ENCODE results near the gene DCHS1. TPM values are rescaled to one million over a fixed set of nuclear protein-coding genes. Genes with fewer than 3 reads are reported as not detected.

DCHS1 gene
- total and polyA plus RNA-seq, 9 of the 15 experiments (the other 6 are each of a cell fraction or from before 2014, with no cell fraction given), result 0.04 to 0.49 (median 0.14) TPM; not detected in 2

DNA sequence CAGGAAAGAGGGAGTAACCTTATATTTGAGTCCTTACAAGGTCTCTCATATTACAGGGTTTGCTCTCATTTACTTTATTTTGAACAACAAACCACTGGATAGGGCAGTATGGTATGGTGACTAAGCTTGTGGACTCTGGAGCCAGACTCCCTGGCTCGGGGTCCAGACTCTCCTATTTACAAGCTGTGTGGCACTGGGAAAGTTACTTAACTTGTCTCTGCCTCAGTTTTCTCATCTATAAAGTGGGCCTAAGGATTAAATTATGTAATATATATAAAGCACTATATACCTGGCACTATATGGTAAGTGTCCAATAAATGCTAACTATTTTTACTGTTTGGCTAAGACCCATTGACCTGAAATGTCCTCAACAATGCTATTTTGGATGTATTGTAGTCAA, 1.7 kb upstream of the DCHS1 start (continued):
- no peak for TF ChIP-seq HDAC3 (IDR thresholded peaks at IDR 0.05; ENCODE audit: borderline replicate concordance, partially characterized antibody)
- peak; percentile 60; the same call in 1 of the 2 replicates for TF ChIP-seq ADNP (tag; IDR thresholded peaks at IDR 0.05)
- TF ChIP-seq STAG1 (CRISPR knock-in tag; IDR thresholded peaks at IDR 0.05; ENCODE audit: borderline replicate concordance), result no peak
- TF ChIP-seq NRF1 (conservative IDR thresholded peaks at IDR 0.05 in 1 of 2, IDR thresholded peaks at IDR 0.05 in 1 of 2), result no peak
- TF ChIP-seq ZBTB5 (IDR thresholded peaks at IDR 0.05), result no peak
- peak in 1 of 2 experiments; percentile 67; a peak in 1 of 4 replicates for TF ChIP-seq RCOR1 (IDR thresholded peaks at IDR 0.05; ENCODE audit: borderline replicate concordance in 1 of 2, low read depth in 2 of 2, low read length in 2 of 2)
- peak; percentile 95 for TF ChIP-seq RBM25 (IDR thresholded peaks at IDR 0.05; ENCODE audit: low read depth, low read length, severe bottlenecking)
- TF ChIP-seq ZBTB9 (CRISPR knock-in tag; IDR thresholded peaks at IDR 0.05), result no peak
- TF ChIP-seq, protein P1, sequence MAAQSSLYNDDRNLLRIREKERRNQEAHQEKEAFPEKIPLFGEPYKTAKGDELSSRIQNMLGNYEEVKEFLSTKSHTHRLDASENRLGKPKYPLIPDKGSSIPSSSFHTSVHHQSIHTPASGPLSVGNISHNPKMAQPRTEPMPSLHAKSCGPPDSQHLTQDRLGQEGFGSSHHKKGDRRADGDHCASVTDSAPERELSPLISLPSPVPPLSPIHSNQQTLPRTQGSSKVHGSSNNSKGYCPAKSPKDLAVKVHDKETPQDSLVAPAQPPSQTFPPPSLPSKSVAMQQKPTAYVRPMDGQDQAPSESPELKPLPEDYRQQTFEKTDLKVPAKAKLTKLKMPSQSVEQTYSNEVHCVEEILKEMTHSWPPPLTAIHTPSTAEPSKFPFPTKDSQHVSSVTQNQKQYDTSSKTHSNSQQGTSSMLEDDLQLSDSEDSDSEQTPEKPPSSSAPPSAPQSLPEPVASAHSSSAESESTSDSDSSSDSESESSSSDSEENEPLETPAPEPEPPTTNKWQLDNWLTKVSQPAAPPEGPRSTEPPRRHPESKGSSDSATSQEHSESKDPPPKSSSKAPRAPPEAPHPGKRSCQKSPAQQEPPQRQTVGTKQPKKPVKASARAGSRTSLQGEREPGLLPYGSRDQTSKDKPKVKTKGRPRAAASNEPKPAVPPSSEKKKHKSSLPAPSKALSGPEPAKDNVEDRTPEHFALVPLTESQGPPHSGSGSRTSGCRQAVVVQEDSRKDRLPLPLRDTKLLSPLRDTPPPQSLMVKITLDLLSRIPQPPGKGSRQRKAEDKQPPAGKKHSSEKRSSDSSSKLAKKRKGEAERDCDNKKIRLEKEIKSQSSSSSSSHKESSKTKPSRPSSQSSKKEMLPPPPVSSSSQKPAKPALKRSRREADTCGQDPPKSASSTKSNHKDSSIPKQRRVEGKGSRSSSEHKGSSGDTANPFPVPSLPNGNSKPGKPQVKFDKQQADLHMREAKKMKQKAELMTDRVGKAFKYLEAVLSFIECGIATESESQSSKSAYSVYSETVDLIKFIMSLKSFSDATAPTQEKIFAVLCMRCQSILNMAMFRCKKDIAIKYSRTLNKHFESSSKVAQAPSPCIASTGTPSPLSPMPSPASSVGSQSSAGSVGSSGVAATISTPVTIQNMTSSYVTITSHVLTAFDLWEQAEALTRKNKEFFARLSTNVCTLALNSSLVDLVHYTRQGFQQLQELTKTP (IDR thresholded peaks at IDR 0.05; ENCODE audit: low read depth in 1 of 2, partially characterized antibody in 2 of 2), result no peak
- TF ChIP-seq HDAC2 (IDR thresholded peaks at IDR 0.05), result peak; percentile 41; the same call in 1 of the 2 replicates
- TF ChIP-seq HNRNPH1 (optimal IDR thresholded peaks at IDR 0.05; ENCODE audit: low read depth, low read length), result no peak
- no peak for TF ChIP-seq TCF7L2 (IDR thresholded peaks at IDR 0.05; ENCODE audit: low read depth, low read length)
- TF ChIP-seq MBD2 (IDR thresholded peaks at IDR 0.05; ENCODE audit: borderline replicate concordance, low read depth), result no peak
- TF ChIP-seq, protein P2, sequence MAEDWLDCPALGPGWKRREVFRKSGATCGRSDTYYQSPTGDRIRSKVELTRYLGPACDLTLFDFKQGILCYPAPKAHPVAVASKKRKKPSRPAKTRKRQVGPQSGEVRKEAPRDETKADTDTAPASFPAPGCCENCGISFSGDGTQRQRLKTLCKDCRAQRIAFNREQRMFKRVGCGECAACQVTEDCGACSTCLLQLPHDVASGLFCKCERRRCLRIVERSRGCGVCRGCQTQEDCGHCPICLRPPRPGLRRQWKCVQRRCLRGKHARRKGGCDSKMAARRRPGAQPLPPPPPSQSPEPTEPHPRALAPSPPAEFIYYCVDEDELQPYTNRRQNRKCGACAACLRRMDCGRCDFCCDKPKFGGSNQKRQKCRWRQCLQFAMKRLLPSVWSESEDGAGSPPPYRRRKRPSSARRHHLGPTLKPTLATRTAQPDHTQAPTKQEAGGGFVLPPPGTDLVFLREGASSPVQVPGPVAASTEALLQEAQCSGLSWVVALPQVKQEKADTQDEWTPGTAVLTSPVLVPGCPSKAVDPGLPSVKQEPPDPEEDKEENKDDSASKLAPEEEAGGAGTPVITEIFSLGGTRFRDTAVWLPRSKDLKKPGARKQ (CRISPR knock-in tag; IDR thresholded peaks at IDR 0.05), result no peak
- no peak for TF ChIP-seq ETV5 (CRISPR knock-in tag; IDR thresholded peaks at IDR 0.05; ENCODE audit: low read depth)
- no peak for TF ChIP-seq ATF7 (IDR thresholded peaks at IDR 0.05)
- no peak for TF ChIP-seq CREB3L1 (IDR thresholded peaks at IDR 0.05; ENCODE audit: borderline replicate concordance, low read depth)

Data from K562 (cell line).